AG20443 (cell line): ENCODE results near the gene RPS6KA2.

ENCODE experiments used
- DNase-seq: peaks from one replicate; pipeline ENCODE4 v3.0.0; 2012; ENCODE audit warnings: low spot score, mixed read lengths

Gene RPS6KA2

DNA sequence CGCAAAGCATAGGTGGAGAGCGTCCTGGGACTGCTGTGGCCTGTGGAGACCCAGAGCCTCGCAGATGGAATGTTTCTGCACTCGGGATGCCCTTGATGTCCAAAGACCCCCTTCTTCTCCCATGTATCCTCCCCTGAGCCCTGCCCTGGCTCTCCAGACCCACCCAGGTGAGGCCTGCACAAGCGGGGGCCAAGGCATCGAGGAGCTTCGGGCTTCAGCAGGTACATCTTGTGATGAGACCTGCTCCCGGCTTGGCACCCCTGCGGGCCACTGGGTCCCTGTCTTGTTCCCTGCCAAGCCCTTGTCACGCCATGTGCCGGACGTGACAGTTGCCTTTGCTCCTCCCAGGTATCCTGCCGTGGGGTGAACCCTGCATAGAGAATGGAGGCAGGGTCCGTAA, 125.8 kb downstream of the RPS6KA2 start:
- no peak for DNase-seq

DNA sequence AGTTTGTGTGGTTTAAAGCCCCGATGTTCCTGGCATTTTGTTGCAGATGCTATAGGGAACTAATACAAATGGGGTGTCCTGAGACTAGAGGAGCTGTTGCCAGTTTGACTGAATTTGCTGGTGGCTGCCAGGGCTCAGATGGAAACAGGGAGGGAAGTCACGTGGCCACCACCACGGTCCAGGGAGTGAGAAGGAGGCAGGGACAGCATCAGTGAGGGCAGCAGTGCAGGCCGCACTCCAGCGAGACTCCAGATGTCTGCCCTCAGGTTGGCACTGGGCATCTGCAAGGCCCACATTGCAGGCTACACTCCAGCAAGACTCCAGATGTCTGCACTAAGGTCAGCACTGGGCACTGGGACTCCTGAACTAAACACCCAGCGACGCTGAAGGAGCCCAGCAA, 126.8 kb downstream of the RPS6KA2 start:
- no peak for DNase-seq

- no peak for DNase-seq
Observed at GRCh38 chr6:166499350-166500163, 127.5 kb downstream of the RPS6KA2 start.

DNA sequence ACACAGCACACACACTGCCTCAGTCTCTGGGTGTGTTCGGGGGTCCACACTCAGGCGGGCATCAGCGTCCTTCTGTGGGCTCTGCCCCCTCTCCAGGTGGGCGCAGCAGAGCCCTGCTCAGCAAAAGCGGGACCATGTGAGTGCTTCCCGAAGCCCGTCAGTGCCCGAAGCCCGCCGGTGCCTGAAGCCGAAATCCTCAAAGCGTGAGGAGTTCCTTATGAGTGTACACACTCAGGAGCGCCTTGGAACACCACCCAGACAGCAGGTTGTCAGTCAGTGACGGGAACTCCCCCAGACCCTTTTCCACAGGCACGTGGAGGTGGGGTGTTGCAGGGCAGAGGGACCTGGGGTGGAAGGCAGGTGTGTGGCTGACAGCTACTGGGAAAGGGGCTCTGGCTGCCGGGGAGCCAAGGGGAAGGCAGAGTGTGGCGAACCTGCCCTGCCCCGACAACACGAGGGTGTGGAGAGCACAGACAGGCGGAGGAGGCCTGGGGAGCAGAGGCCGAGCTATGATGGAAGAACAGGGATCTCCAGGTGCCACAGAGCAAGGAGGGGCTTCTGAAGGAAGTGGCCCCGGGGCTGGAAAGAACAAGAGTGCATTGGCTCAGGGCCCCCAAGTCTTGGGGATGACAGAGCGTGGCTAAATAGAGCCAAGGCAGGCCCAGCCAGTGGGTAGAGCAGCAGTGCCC, 128.2 kb downstream of the RPS6KA2 start:
- DNase-seq = no peak

GRCh38 chr6:166498228-166498627, 128.8 kb downstream of the RPS6KA2 start:
- DNase-seq = no peak

GRCh38 chr6:166497087-166497899, 129.8 kb downstream of the RPS6KA2 start:
- DNase-seq = no peak

DNA sequence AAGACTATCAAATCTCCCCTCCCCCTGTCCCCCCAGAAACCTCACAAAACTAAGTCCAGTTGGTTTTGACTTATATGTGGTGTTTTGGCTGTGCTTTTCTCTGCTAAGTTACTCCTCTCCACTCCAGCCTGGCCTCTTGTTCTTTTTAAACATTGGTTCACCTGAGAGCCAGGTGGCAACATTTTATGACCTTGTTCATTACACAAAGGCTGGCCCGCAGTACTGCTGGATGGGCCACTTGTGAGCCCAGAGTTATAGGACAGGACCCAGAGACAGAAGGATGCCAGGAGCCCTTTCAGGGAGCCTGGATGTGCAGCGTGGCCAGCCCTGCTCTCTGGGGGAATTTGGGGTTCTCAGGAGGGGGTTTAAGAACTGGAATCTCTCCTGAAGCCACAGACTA, 130.6 kb downstream of the RPS6KA2 start:
- no peak for DNase-seq

DNA sequence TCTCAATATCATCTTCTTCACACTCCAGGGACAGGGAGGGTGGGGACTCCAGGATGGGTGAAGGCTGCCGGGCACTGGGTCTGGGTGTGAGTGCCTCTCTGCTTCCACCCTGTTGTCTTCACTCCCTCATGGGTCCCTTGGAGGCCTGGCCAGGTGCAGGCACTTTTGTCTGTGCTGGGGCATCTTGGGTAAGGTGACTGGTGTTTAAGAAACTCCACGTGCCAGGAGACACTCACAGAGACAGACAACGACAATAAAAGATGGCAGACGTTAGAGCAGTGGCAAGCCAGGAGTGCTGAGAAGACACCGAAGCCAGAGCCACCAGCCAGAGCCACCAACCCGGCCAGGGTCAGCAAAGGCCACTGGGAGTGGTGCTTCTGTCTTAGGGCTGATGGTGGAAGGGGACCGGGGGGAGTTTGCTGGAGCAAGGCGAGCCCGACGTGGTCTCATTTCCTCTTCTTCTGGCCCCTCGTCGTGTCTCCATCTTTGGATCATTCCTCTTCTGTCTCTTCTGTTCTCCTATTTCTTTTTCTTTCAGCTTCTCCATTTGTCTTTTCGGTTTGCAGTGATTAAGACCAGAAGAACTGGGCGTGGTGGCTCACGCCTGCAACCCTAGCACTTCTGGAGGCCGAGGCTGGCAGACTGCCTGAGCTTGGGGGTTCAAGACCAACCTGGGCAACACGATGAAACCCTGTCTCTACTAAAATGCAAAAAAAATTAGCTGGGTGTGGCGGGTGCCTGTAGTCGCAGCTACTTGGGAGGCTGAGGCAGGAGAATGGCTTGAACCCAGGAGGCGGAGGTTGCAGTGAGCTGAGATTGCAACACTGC, 131.3 kb downstream of the RPS6KA2 start:
- no peak for DNase-seq

GRCh38 chr6:166494757-166495486, 132.1 kb downstream of the RPS6KA2 start:
- DNase-seq = no peak

DNA sequence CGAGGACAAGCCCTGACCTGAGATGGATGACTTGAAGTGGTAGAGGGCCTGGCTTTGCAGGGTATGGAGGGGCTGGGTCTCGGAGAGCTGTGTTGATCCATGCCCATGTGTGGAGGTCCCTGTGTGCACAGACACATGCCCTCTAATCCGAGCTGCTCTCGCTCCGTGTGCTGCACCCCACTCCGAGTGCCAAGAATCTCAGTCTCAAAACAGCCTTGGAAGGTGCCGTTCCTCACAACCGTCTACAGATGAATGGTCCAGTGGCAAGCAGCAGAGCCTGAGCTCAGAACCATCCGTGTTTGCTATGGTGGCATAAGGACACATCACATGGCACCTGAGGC, 133.0 kb downstream of the RPS6KA2 start:
- no peak for DNase-seq

DNA sequence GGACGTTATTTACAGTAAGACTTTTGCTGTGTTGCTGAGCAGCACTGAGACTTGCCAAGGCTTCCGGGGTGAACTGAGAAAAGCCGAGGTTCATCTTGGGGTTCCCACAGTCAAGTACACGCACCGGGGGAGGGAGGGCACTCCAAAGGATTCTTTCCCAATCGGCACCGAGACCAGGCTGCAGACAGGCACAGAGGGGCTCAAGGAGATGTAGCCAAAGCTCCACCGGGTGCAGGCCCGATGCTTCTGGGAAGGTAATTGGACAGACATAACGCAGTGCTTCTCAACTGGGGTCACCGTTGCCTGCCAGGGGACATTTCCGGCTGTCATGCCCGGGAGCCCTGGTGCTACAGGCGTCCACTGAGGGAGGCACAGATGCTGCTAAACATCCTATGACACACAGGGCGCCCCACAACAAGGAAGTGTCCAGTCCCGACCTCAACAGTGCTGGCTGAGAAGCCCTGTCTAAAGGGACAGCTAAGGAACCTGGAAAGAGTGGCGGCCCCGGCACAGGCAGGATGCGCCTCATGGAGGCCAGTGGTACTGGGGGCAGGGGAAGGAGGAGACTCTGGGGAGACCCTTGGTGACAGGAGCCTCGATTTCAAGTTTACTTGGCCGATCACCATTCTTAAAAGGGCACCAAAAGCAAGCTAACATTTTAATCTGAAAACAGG, 133.5 kb downstream of the RPS6KA2 start:
- DNase-seq = no peak

DNA sequence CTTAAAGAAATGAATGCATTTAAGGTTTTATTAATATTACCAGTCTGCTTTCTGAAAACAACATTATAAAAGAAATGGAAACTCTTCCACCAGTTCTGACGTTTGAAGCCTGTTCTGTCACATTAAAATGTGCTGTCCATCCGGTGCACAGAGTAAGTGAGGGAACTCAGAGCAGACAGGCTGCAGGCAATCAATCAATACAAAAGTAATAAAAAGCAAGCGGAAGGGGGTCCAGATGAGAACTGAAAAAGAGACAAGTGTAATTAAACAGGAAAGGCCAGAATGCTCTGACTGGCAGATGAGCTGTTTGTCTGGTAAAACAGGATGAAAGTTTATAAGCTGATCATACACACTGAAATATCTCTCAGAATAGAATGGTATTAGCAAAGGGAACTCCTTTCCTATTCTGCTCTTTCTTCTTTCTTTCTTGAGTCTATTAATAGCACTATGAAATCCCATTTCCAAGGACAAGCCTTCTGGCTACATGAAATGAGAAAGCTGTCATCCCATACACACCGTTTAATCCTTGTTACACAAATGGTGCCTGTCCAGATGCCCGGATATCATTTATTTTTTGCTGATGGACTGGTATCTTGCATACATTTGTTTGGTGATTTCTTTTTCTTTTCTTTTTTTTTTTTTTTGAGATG, 134.8 kb downstream of the RPS6KA2 start:
- DNase-seq = no peak

DNA sequence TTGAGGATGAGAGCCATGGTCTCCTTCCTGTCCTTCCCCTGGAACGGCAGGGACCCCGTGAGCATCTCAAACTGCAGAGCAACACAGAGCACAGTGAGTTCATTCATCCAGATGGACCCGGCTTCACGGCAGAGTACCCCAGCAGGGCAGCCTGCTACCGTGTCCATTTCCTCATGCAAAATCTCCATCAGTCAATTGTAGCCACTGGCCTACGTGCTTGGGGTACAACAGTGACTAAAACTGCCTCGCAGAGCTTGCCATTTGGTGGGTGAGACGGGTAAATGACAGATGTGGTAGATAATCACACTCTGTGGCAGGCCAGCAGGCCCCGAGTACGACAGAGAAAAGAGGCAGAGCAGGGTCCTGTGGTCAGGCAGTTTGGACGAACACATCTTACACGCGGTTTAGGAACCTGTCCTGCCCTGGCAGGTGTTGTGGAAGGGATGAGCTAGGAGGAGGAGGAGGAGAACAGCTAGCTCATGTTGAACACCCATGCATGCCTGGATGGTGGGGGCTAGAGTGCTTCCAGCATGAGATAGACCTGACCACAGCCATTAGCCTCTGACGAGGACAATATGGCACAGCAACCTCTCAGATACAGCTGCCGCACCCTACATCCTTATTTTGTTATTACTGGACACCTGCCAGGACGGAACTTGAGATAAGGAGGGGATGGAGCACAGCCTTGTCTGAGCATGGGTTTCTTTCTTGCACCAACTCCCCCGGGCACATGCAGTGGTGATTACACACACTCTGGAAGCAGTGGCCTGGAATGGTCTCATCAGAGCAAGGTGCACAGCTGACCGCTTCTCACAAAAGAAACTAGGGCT, 136.2 kb downstream of the RPS6KA2 start:
- no peak for DNase-seq

DNA sequence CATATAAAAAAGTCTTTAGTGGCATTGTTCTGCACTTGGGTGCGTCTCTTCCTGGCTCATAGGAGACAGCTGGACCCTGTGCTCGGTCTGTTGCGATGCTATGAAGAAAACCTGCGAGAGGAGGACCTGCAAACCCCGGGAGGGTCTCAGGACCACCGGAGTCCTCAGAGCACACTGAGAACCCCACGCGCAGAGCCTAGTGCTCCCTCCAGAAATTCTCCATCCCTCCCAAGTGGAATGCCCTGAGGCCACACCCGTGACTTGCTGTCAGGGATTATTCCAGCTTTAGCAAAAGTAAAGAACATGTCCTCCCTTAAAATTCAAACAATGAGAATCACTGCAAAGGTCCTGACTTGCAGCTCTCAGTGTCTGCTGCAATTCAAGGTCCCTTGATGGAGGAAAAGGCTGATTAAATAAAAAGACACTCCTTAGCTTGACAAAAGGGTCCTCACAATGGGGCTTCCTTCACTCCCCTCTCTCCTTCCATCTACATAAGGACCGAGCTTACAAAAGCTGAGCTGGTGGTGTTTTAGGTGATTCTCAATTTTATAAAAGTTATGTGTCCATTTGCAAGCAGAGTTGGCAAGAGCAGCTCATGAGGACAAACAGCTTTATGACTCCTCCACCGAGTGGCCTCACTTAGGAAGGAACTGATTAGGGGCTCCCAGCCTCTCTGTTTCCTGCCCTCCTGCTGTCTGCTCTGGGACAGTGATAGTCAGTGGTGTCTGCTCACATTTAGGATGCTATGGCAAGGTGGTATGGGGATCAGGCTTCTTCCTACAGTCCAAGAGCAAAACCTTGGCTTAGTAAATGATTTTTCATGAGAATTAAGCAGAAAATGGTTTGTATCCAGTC, 137.5 kb downstream of the RPS6KA2 start:
- no peak for DNase-seq

DNA sequence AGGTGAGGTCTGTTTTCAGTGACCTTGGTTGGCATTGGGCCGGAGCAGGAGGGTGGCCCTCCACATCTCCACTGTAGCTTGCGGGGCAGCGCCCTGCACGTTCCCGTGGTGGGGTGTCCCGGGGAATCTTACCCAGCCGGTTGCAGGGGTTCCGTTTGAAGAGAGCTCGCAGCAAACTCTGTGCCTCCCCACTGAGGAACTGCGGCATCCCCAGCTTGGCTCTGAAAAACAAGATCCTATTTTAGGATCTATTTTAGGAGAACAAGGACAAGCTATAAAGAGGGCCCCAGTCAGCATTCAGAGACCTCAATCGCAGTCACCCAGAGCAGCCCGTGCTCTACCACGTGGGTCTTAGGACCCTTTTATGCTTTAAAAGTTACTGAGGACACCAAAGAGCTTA, 138.3 kb downstream of the RPS6KA2 start:
- DNase-seq = no peak

GRCh38 chr6:166488076-166488685, 138.9 kb downstream of the RPS6KA2 start:
- DNase-seq = no peak

GRCh38 chr6:166487148-166487547, 139.9 kb downstream of the RPS6KA2 start:
- no peak for DNase-seq

GRCh38 chr6:166486536-166486880, 140.5 kb downstream of the RPS6KA2 start:
- DNase-seq = no peak
